GM18508 (cell line): ENCODE measurements around the gene CBFA2T2.
"Not testable (repeated sequence)": the region's sequence is repeated elsewhere in the genome, so short reads cannot be mapped to it uniquely, and the experiment has no call there.

Experiments used
- ATAC-seq: cut with Tn5 transposase; IDR thresholded peaks from one replicate; pipeline ENCODE4 v1.9.1; 2021; ENCODE audit warnings: moderate number of reproducible peaks; ENCODE audit not compliant: insufficient read depth, unreplicated experiment

The CBFA2T2 gene

GRCh38 chr20:33568868-33569801 is 79.2 kb downstream of the CBFA2T2 start:
- ATAC-seq: no peak

GRCh38 chr20:33569802-33570391 is 80.0 kb downstream of the CBFA2T2 start:
- ATAC-seq: no peak

- ATAC-seq: no peak
These were observed 80.8 kb downstream of the CBFA2T2 start for GRCh38 chr20:33570743-33571142.

GRCh38 chr20:33573268-33573667 is 83.4 kb downstream of the CBFA2T2 start:
- ATAC-seq: not testable (repeated sequence)

- ATAC-seq: no peak
These were observed 85.4 kb downstream of the CBFA2T2 start for GRCh38 chr20:33575282-33575681.

GRCh38 chr20:33576432-33577125 is 86.7 kb downstream of the CBFA2T2 start:
- ATAC-seq: no peak

- no peak for ATAC-seq
These were observed 88.6 kb downstream of the CBFA2T2 start for GRCh38 chr20:33578510-33578909.

- ATAC-seq: no peak
These were observed 93.2 kb downstream of the CBFA2T2 start for GRCh38 chr20:33583143-33583542.

GRCh38 chr20:33584976-33585375 is 95.1 kb downstream of the CBFA2T2 start:
- ATAC-seq: no peak

- ATAC-seq: no peak
These were observed 95.5 kb downstream of the CBFA2T2 start for GRCh38 chr20:33585413-33585812.

- no peak for ATAC-seq
These were observed 99.2 kb downstream of the CBFA2T2 start for GRCh38 chr20:33589059-33589458.

- not testable (repeated sequence) for ATAC-seq
These were observed 102.0 kb downstream of the CBFA2T2 start for GRCh38 chr20:33591901-33592300.

GRCh38 chr20:33594743-33595142 is 104.8 kb downstream of the CBFA2T2 start:
- no peak for ATAC-seq

GRCh38 chr20:33600414-33600813 is 110.5 kb downstream of the CBFA2T2 start:
- ATAC-seq: no peak

- no peak for ATAC-seq
These were observed 111.1 kb downstream of the CBFA2T2 start for GRCh38 chr20:33600981-33601380.

- ATAC-seq: no peak
These were observed 112.0 kb downstream of the CBFA2T2 start for GRCh38 chr20:33601861-33602260.

- ATAC-seq: no peak
These were observed 113.1 kb downstream of the CBFA2T2 start for GRCh38 chr20:33602826-33603590.

- no peak for ATAC-seq
These were observed 114.4 kb downstream of the CBFA2T2 start for GRCh38 chr20:33604084-33604990.

GRCh38 chr20:33604991-33605370 is 115.1 kb downstream of the CBFA2T2 start:
- ATAC-seq: no peak
